Mesendoderm (in vitro differentiated cells): ENCODE data around the gene SNRNP25. TPM values are rescaled to one million over a fixed set of nuclear protein-coding genes. Genes with fewer than 3 reads are reported as not detected.

Source experiments
- small RNA-seq: library from polyadenylated mRNA; stranded (forward); fragments of <200 nt; extraction: miRNeasy Mini kit (QIAGEN cat#:217004); gene quantifications from one replicate; pipeline ENCODE3, GENCODE V24; 2013; ENCODE audit not compliant: insufficient read depth

The SNRNP25 gene

Small RNA genes lying within 50 kb of the gene (small RNA-seq; reads per million reads assigned to genes)
- gene MIR6859-4 (not detected), gene Z69720.2 (0.54 reads per million)
